Left lung (tissue), 10 donors: Measurements from ENCODE around the gene NKIRAS2. TPM values are rescaled to one million over a fixed set of nuclear protein-coding genes. Genes with fewer than 3 reads are reported as not detected.

Experiments
- ATAC-seq: fragments of 200-7000 bp; cut with Tn5 transposase; one replicate; pipeline ENCODE4 v1.9.1; 2020; ENCODE audit warnings: moderate library complexity
- DNase-seq, 4 donors: peaks; one replicate each; pipeline ENCODE4 v3.0.0-alpha.2; 2013 to 2020
- H3K27ac ChIP-seq, 2 donors: fragments of 200-600 bp; sonication (generic) in 1 of 2; one replicate each; pipeline versions ENCODE4 v1.5.0 to v1.8.0; 2020 to 2021
- H3K27me3 ChIP-seq, 2 donors: fragments of 200-600 bp; sonication (generic) in 1 of 2; one replicate each; pipeline versions ENCODE4 v1.5.0 to v1.8.0; 2020 to 2021
- H3K36me3 ChIP-seq, 2 donors: fragments of 200-600 bp; sonication (generic) in 1 of 2; one replicate each; pipeline versions ENCODE4 v1.5.0 to v1.8.0; 2020 to 2021
- H3K4me1 ChIP-seq, 2 donors: fragments of 200-600 bp; one replicate each; pipeline ENCODE4 v1.8.0; 2021
- H3K4me3 ChIP-seq, 2 donors: fragments of 200-600 bp; sonication (generic) in 1 of 2; one replicate each; pipeline versions ENCODE4 v1.5.0 to v1.8.0; 2020 to 2021; ENCODE audit warnings: mild to moderate bottlenecking in 1 of 2
- H3K9me3 ChIP-seq, 2 donors: fragments of 200-600 bp; sonication (generic) in 1 of 2; one replicate each; pipeline versions ENCODE4 v1.5.0 to v1.8.0; 2020 to 2021
- CTCF ChIP-seq, 2 donors: fragments of 200-600 bp; sonication (generic) in 1 of 2; IDR thresholded peaks; one replicate each; pipeline versions ENCODE4 v1.5.0 to v1.8.0; 2021; ENCODE audit warnings: antibody characterized with exemption in 2 of 2
- intact Hi-C, 2 donors: fragments of 100-400 bp; cut with DNase I; formaldehyde crosslinking; loops; one replicate each; pipeline versions ENCODE4 v1.11.2 to v1.14.2; 2022
- polyA plus RNA-seq, 6 donors: library from polyadenylated mRNA; unstranded; fragments of 120-200 nt; gene quantifications; one replicate each; pipeline ENCODE4 v1.2.1, GENCODE V29; 2013; ENCODE audit not compliant: insufficient read length in 6 of 6
- total RNA-seq, 2 donors: library from RNA; stranded (reverse); fragmentation: NEBNext Ultra II Directional; extraction: Animal tissue kit (Norgen Biotek cat#: 25700); gene quantifications; one replicate each; pipeline ENCODE4 v1.2.1, GENCODE V29; 2021
- donor health status: DM: no; HTN: yes; CAD: no.
- donor health status: DM: no; HTN: no; CAD: no.

NKIRAS2 gene
- total and polyA plus RNA-seq, 8 donors = 29.6 to 50.1 (median 45.3) TPM

- intact Hi-C loops = loop anchor here in 1 of 2 donors (10.0 kb wide), 1 partner anchor 90 kb away; the partner anchor contains the start of gene DHX58
- no peak for TF ChIP-seq CTCF (IDR thresholded peaks at IDR 0.05)
- Histone ChIP-seq H3K27ac (peak overlapping the region; percentile 58 to 93), H3K27me3 (no peaks in the 10 kb centered on the region), H3K4me1 (peaks cover 28 to 60% of the 10 kb centered on the region in 2 donors), H3K36me3 (peaks cover 0 to 28% of the 10 kb centered on the region in 2 donors), H3K9me3 (no peaks in the 10 kb centered on the region), H3K4me3 (no peak overlapping the region)
- DNase-seq (no peak), ATAC-seq (no peak)
Measured at GRCh38 chr17:42025191-42025579, 5.3 kb downstream of the NKIRAS2 start.

GRCh38 chr17:42025936-42026335, 6.0 kb downstream of the NKIRAS2 start:
- ATAC-seq = no peak
- no peak overlapping the region for H3K4me3 ChIP-seq
- H3K27me3 ChIP-seq = no peaks in the 10 kb centered on the region
- no peak for DNase-seq
- no peak overlapping the region for H3K27ac ChIP-seq
- H3K9me3 ChIP-seq = no peaks in the 10 kb centered on the region
- peaks cover 0 to 28% of the 10 kb centered on the region in 2 donors for H3K36me3 ChIP-seq
- intact Hi-C loops = loop anchor here in 1 of 2 donors (10.0 kb wide), 1 partner anchor 89 kb away; the partner anchor contains the start of gene DHX58
- H3K4me1 ChIP-seq = peaks cover 23 to 53% of the 10 kb centered on the region in 2 donors
- no peak for TF ChIP-seq CTCF (IDR thresholded peaks at IDR 0.05)

DNA sequence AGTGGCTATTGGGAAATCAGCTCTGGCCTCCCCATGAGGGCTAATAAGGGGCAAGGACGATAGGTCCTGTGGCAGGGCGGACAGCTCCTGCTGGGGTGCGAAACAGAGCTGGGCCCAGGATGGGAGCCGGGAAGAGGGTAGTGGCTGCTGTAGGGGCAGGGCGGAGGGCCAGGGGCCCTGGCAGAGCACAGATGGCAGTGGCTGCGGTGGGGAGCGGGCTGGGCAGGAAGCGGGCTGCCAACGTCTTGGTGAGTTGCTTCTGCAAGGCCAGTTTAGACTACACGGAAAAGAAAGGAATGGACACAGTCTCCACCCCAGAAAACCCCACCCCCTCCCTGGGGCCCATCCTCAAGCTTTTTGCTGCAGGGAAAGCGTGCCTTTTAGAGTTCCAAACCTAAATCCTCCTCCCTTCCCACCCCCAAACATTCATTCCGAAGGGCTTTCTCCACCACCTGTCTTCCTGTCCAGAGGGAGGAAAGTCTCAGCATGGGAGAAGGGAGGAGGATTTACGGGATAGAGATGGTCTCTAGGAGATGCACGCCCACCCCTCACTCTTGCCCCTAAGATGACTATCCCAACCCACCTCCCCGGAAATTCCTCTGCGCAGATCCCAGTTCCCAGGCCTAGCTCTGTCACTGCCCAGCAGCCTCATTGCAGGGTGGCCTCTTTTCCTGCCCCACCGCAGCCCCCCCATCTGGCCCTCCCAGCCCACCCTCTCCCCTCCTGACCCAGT, 7.1 kb downstream of the NKIRAS2 start:
- TF ChIP-seq CTCF (IDR thresholded peaks at IDR 0.05) = no peak
- Histone ChIP-seq H3K4me3 (no peak overlapping the region), H3K4me1 (peaks cover 19 to 44% of the 10 kb centered on the region in 2 donors), H3K27ac (no peak overlapping the region), H3K27me3 (no peaks in the 10 kb centered on the region), H3K9me3 (no peaks in the 10 kb centered on the region), H3K36me3 (peaks cover 0 to 22% of the 10 kb centered on the region in 2 donors)
- DNase-seq (no peak), ATAC-seq (no peak)
- intact Hi-C loops = loop anchor here in 1 of 2 donors (10.0 kb wide), 1 partner anchor 88 kb away; the partner anchor contains the start of gene DHX58

- intact Hi-C loops = loop anchor here in 1 of 2 donors (10.0 kb wide), 1 partner anchor 87 kb away; the partner anchor contains the start of gene DHX58
- ATAC-seq (no peak), DNase-seq (no peak)
- Histone ChIP-seq H3K36me3 (peaks cover 0 to 17% of the 10 kb centered on the region in 2 donors), H3K27ac (no peak overlapping the region), H3K4me3 (no peak overlapping the region), H3K4me1 (peaks cover 17 to 39% of the 10 kb centered on the region in 2 donors), H3K9me3 (no peaks in the 10 kb centered on the region), H3K27me3 (no peaks in the 10 kb centered on the region)
- TF ChIP-seq CTCF (IDR thresholded peaks at IDR 0.05) = no peak
Measured at GRCh38 chr17:42027590-42027889, 7.7 kb downstream of the NKIRAS2 start.

GRCh38 chr17:42027961-42028790, 8.3 kb downstream of the NKIRAS2 start:
- H3K4me1 ChIP-seq = peaks cover 17 to 33% of the 10 kb centered on the region in 2 donors
- no peaks in the 10 kb centered on the region for H3K9me3 ChIP-seq
- no peak overlapping the region for H3K4me3 ChIP-seq
- no peaks in the 10 kb centered on the region for H3K27me3 ChIP-seq
- H3K36me3 ChIP-seq = peaks cover 0 to 11% of the 10 kb centered on the region in 2 donors
- H3K27ac ChIP-seq = no peak overlapping the region
- DNase-seq (no peak), ATAC-seq (no peak)
- TF ChIP-seq CTCF (IDR thresholded peaks at IDR 0.05) = no peak
- intact Hi-C loops = loop anchor here in 1 of 2 donors (10.0 kb wide), 1 partner anchor 87 kb away; the partner anchor contains the start of gene DHX58
